Astrocyte (in vitro differentiated cells and primary cell): ENCODE measurements around the gene SLC39A1. TPM values are rescaled to one million over a fixed set of nuclear protein-coding genes. Genes with fewer than 3 reads are reported as not detected.
A peak's percentile ranks its signal among the peaks of the same experiment; 100 is the strongest.

ENCODE experiments used
- DNase-seq: peaks from one replicate; pipeline ENCODE4 v3.0.0-alpha.2; 2010; ENCODE audit warnings: low read depth
- FAIRE-seq: peaks from 2 replicates; lab custom pipeline; 2011; peaks lifted over from hg19 to GRCh38; lab: Jason Lieb, UNC
- H2AFZ ChIP-seq: 2 replicates; pipeline ENCODE4 v1.6.0; 2012; ENCODE audit warnings: low read depth, low read length, inconsistent platforms
- H3K27ac ChIP-seq: 2 replicates; pipeline ENCODE4 v1.5.1; 2011; ENCODE audit warnings: low read depth, low read length, inconsistent platforms
- H3K27me3 ChIP-seq: 2 replicates; pipeline ENCODE4 v1.6.0; 2011; ENCODE audit warnings: low read length, inconsistent platforms; ENCODE audit not compliant: insufficient read depth
- H3K36me3 ChIP-seq: 2 replicates; pipeline ENCODE4 v1.5.1; 2011; ENCODE audit warnings: low read length, inconsistent platforms; ENCODE audit not compliant: insufficient read depth
- H3K4me1 ChIP-seq: 2 replicates; pipeline ENCODE4 v1.5.1; 2011; ENCODE audit warnings: low read length, inconsistent platforms; ENCODE audit not compliant: insufficient read depth
- H3K4me2 ChIP-seq: 2 replicates; pipeline ENCODE4 v1.6.0; 2012; ENCODE audit warnings: low read length, inconsistent platforms
- H3K4me3 ChIP-seq: 2 replicates; pipeline ENCODE4 v1.5.1; 2011; ENCODE audit warnings: low read depth, mild to moderate bottlenecking, low read length, inconsistent platforms; ENCODE audit not compliant: insufficient read depth
- H3K79me2 ChIP-seq: 2 replicates; pipeline ENCODE4 v1.6.0; 2012; ENCODE audit warnings: mild to moderate bottlenecking, low read length, inconsistent platforms; ENCODE audit not compliant: insufficient read depth
- H3K9ac ChIP-seq: 2 replicates; pipeline ENCODE4 v1.6.0; 2012; ENCODE audit warnings: mild to moderate bottlenecking, low read length, inconsistent platforms
- H3K9me3 ChIP-seq: 2 replicates; pipeline ENCODE4 v1.5.1; 2012; ENCODE audit warnings: low read depth, mild to moderate bottlenecking, low read length, inconsistent platforms; ENCODE audit not compliant: insufficient read depth
- H4K20me1 ChIP-seq: 2 replicates; pipeline ENCODE4 v1.6.0; 2012; ENCODE audit warnings: low read length, inconsistent platforms; ENCODE audit not compliant: insufficient read depth
- H3K27ac Mint-ChIP-seq: one replicate; pipeline ENCODE4 v1.8.0; 2021; ENCODE audit warnings: mild to moderate bottlenecking, mixed read lengths; ENCODE audit not compliant: unreplicated experiment
- H3K27me3 Mint-ChIP-seq: one replicate; pipeline ENCODE4 v1.8.0; 2021; ENCODE audit warnings: low read depth, mixed read lengths; ENCODE audit not compliant: unreplicated experiment
- H3K36me3 Mint-ChIP-seq: one replicate; pipeline ENCODE4 v1.8.0; 2021; ENCODE audit warnings: low read depth, mixed read lengths; ENCODE audit not compliant: unreplicated experiment
- H3K4me1 Mint-ChIP-seq: one replicate; pipeline ENCODE4 v1.8.0; 2021; ENCODE audit warnings: low read depth, mixed read lengths; ENCODE audit not compliant: unreplicated experiment
- H3K4me3 Mint-ChIP-seq: one replicate; pipeline ENCODE4 v1.8.0; 2021; ENCODE audit warnings: mild to moderate bottlenecking, moderate library complexity, mixed read lengths; ENCODE audit not compliant: unreplicated experiment
- H3K9me3 Mint-ChIP-seq: one replicate; pipeline ENCODE4 v1.8.0; 2021; ENCODE audit warnings: mild to moderate bottlenecking, mixed read lengths; ENCODE audit not compliant: unreplicated experiment
- CTCF ChIP-seq: IDR thresholded peaks from 2 replicates; pipeline ENCODE4 v1.5.1; 2011; ENCODE audit warnings: low read depth, mild to moderate bottlenecking, inconsistent platforms, low read length, moderate library complexity; ENCODE audit not compliant: insufficient read depth
- EZH2 ChIP-seq: IDR thresholded peaks from 2 replicates; pipeline ENCODE4 v1.6.1; 2012; ENCODE audit warnings: mild to moderate bottlenecking, low read length, inconsistent platforms; ENCODE audit not compliant: insufficient read depth
- total RNA-seq: library from RNA; stranded (reverse); gene quantifications from 2 replicates; pipeline ENCODE4 v1.2.1, GENCODE V29; 2021

Gene SLC39A1
- total RNA-seq, 1 donor from 2014 or later, result 91.7 TPM

- peaks cover 13% of the 10 kb centered on the region for H3K4me1 Mint-ChIP-seq
- TF ChIP-seq CTCF (no peak), EZH2 (no peak)
- H3K4me3 ChIP-seq, result no peak overlapping the region
- H3K4me1 ChIP-seq, result peaks cover 15% of the 10 kb centered on the region
- no peak overlapping the region for H3K4me3 Mint-ChIP-seq
- no peaks in the 10 kb centered on the region for H3K9me3 ChIP-seq
- peaks cover 20% of the 10 kb centered on the region for H3K79me2 ChIP-seq
- H3K9ac ChIP-seq, result no peak overlapping the region
- no peak overlapping the region for H2AFZ ChIP-seq
- no peak for FAIRE-seq
- H3K9me3 Mint-ChIP-seq, result peaks cover 2% of the 10 kb centered on the region
- H4K20me1 ChIP-seq, result peaks cover 25% of the 10 kb centered on the region
- no peak overlapping the region for H3K4me2 ChIP-seq
- H3K27me3 Mint-ChIP-seq, result no peaks in the 10 kb centered on the region
- peaks cover 22% of the 10 kb centered on the region for H3K36me3 ChIP-seq
- no peaks in the 10 kb centered on the region for H3K27me3 ChIP-seq
- H3K27ac Mint-ChIP-seq, result no peak overlapping the region
- DNase-seq, result no peak
- no peak overlapping the region for H3K27ac ChIP-seq
- H3K36me3 Mint-ChIP-seq, result peaks cover 16% of the 10 kb centered on the region
These were observed 32.3 kb upstream of the SLC39A1 start for GRCh38 chr1:153995640-153996039.

- no peak overlapping the region for H3K4me2 ChIP-seq
- H3K4me1 ChIP-seq, result peaks cover 15% of the 10 kb centered on the region
- Mint-ChIP-seq H3K27me3 (no peaks in the 10 kb centered on the region), H3K36me3 (peaks cover 15% of the 10 kb centered on the region), H3K4me1 (peaks cover 11% of the 10 kb centered on the region), H3K27ac (no peak overlapping the region), H3K4me3 (no peak overlapping the region), H3K9me3 (peaks cover 2% of the 10 kb centered on the region)
- peaks cover 25% of the 10 kb centered on the region for H4K20me1 ChIP-seq
- peaks cover 22% of the 10 kb centered on the region for H3K36me3 ChIP-seq
- no peak overlapping the region for H3K4me3 ChIP-seq
- no peak for DNase-seq
- TF ChIP-seq EZH2 (no peak), CTCF (no peak)
- no peaks in the 10 kb centered on the region for H3K9me3 ChIP-seq
- H3K79me2 ChIP-seq, result peaks cover 22% of the 10 kb centered on the region
- no peak for FAIRE-seq
- no peaks in the 10 kb centered on the region for H3K27me3 ChIP-seq
- H2AFZ ChIP-seq, result no peak overlapping the region
- no peak overlapping the region for H3K27ac ChIP-seq
- H3K9ac ChIP-seq, result no peak overlapping the region
These were observed 31.9 kb upstream of the SLC39A1 start for GRCh38 chr1:153995202-153995601.

- peaks cover 2% of the 10 kb centered on the region for H3K9me3 Mint-ChIP-seq
- H3K4me2 ChIP-seq, result peak overlapping the region; percentile 92
- H3K27ac ChIP-seq, result no peak overlapping the region
These were observed 28.5 kb upstream of the SLC39A1 start for GRCh38 chr1:153991806-153992205.

More at GRCh38 chr1:153991806-153992205, 28.5 kb upstream of the SLC39A1 start:
- FAIRE-seq, result no peak
- Histone ChIP-seq H4K20me1 (peaks cover 25% of the 10 kb centered on the region), H3K4me3 (peak overlapping the region; percentile 88), H3K9ac (peak overlapping the region; percentile 95), H3K79me2 (peaks cover 22% of the 10 kb centered on the region), H3K4me1 (peaks cover 17% of the 10 kb centered on the region), H2AFZ (no peak overlapping the region), H3K36me3 (peaks cover 22% of the 10 kb centered on the region), H3K9me3 (no peaks in the 10 kb centered on the region), H3K27me3 (no peaks in the 10 kb centered on the region)
- Mint-ChIP-seq H3K4me1 (peaks cover 15% of the 10 kb centered on the region), H3K27me3 (no peaks in the 10 kb centered on the region), H3K27ac (peak overlapping the region; percentile 73), H3K36me3 (peaks cover 15% of the 10 kb centered on the region), H3K4me3 (peak overlapping the region; percentile 96)
- no peak for DNase-seq
- no peak for TF ChIP-seq EZH2
- no peak for TF ChIP-seq CTCF
